ENCODE data around the gene SCYGR7. TPM values are rescaled to one million over a fixed set of nuclear protein-coding genes. Genes with fewer than 3 reads are reported as not detected.

SCYGR7 gene, protein sequence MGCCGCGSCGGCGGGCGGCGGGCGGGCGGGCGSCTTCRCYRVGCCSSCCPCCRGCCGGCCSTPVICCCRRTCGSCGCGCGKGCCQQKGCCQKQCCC
- not detected for total RNA-seq
- not detected for total RNA-seq (2013)

GRCh38 chr2:227728035-227728434 lies at the start of gene SCYGR7:
Gene SCYGR7 (plus strand): TSS chr2:227728335. CDS start chr2:227728335, 0 bp downstream.
- H3K9me3 ChIP-seq (ENCODE audit: control insufficient read depth, insufficient read depth, low read length): no peaks in the 10 kb centered on the region
- no peaks in the 10 kb centered on the region for H3K27me3 ChIP-seq (ENCODE audit: control insufficient read depth, insufficient read depth, low read length)
- DNase-seq: no peak
- Mint-ChIP-seq H3K9me3 (no peaks in the 10 kb centered on the region), H3K4me1 (no peaks in the 10 kb centered on the region), H3K27me3 (ENCODE audit: low read depth in 2 of 2) (peaks cover 0 to 6% of the 10 kb centered on the region in 2 donors), H3K4me3 (no peak within 1 kb of the TSS), H3K27ac (no peak within 1 kb of the TSS), H3K36me3 (no peaks in the 10 kb centered on the region)
- ATAC-seq: no peak
- 98% methylated on average over 4 of the region's 5 CpGs for WGBS (ENCODE audit: insufficient coverage)
- no peak within 1 kb of the TSS for H3K27ac ChIP-seq (ENCODE audit: low read length)
- TF ChIP-seq, protein P1, sequence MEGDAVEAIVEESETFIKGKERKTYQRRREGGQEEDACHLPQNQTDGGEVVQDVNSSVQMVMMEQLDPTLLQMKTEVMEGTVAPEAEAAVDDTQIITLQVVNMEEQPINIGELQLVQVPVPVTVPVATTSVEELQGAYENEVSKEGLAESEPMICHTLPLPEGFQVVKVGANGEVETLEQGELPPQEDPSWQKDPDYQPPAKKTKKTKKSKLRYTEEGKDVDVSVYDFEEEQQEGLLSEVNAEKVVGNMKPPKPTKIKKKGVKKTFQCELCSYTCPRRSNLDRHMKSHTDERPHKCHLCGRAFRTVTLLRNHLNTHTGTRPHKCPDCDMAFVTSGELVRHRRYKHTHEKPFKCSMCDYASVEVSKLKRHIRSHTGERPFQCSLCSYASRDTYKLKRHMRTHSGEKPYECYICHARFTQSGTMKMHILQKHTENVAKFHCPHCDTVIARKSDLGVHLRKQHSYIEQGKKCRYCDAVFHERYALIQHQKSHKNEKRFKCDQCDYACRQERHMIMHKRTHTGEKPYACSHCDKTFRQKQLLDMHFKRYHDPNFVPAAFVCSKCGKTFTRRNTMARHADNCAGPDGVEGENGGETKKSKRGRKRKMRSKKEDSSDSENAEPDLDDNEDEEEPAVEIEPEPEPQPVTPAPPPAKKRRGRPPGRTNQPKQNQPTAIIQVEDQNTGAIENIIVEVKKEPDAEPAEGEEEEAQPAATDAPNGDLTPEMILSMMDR (IDR thresholded peaks at IDR 0.05): no peak
- no peaks in the 10 kb centered on the region for H3K36me3 ChIP-seq (ENCODE audit: control insufficient read depth, insufficient read depth, low read length)
- intact Hi-C loops (cut with micrococcal nuclease): no loop called here
- H3K4me1 ChIP-seq (ENCODE audit: control insufficient read depth, insufficient read depth, low read length): no peaks in the 10 kb centered on the region
- H3K4me3 ChIP-seq (ENCODE audit: low read length): no peak within 1 kb of the TSS

DNA sequence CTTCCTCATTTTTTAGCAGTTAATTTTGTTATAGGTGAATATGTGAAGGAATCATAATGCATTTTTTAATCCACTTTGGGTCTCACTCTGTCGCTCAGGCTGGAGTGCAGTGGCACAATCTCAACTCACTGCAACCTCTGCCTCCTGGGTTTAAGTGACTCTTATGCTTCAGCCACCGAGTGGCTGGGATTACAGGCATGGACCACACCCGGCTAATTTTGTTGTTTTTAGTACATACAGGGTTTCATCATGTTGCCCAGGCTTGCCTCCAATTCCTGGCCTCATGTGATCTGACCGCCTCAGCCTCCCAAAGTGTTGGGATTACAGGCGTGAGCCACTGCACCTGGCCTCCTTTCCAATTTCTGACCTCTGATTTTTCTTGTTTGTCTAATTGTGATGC lies 43.9 kb upstream of the SCYGR7 start:
- no peak overlapping the region for H3K4me3 Mint-ChIP-seq
- intact Hi-C loops (cut with micrococcal nuclease): no loop called here

GRCh38 chr2:227687189-227687588 lies 40.9 kb upstream of the SCYGR7 start:
- DNase-seq: no peak
- 89% methylated on average over 1 of the region's 3 CpGs for WGBS (ENCODE audit: insufficient coverage)
- Histone ChIP-seq H3K4me1 (ENCODE audit: control insufficient read depth, insufficient read depth, low read length) (no peaks in the 10 kb centered on the region), H3K27me3 (ENCODE audit: control insufficient read depth, insufficient read depth, low read length) (no peaks in the 10 kb centered on the region), H3K36me3 (ENCODE audit: control insufficient read depth, insufficient read depth, low read length) (no peaks in the 10 kb centered on the region), H3K4me3 (ENCODE audit: low read length) (no peak overlapping the region), H3K9me3 (ENCODE audit: control insufficient read depth, insufficient read depth, low read length) (no peaks in the 10 kb centered on the region), H3K27ac (ENCODE audit: low read length) (no peak overlapping the region)
- TF ChIP-seq, protein P1 (IDR thresholded peaks at IDR 0.05): no peak
- intact Hi-C loops (cut with micrococcal nuclease): no loop called here
- H3K36me3 Mint-ChIP-seq: no peaks in the 10 kb centered on the region
- no peak overlapping the region for H3K27ac Mint-ChIP-seq
- H3K4me3 Mint-ChIP-seq: no peak overlapping the region
- H3K9me3 Mint-ChIP-seq: no peaks in the 10 kb centered on the region
- no peak for ATAC-seq
- H3K4me1 Mint-ChIP-seq: no peaks in the 10 kb centered on the region
- peaks cover 6 to 9% of the 10 kb centered on the region in 2 donors for H3K27me3 Mint-ChIP-seq (ENCODE audit: low read depth in 2 of 2)

More for the DNA sequence above, 43.9 kb upstream of the SCYGR7 start:
- Histone ChIP-seq H3K27ac (ENCODE audit: low read length) (no peak overlapping the region), H3K4me3 (ENCODE audit: low read length) (no peak overlapping the region), H3K4me1 (ENCODE audit: control insufficient read depth, insufficient read depth, low read length) (no peaks in the 10 kb centered on the region), H3K9me3 (ENCODE audit: control insufficient read depth, insufficient read depth, low read length) (no peaks in the 10 kb centered on the region), H3K36me3 (ENCODE audit: control insufficient read depth, insufficient read depth, low read length) (no peaks in the 10 kb centered on the region), H3K27me3 (ENCODE audit: control insufficient read depth, insufficient read depth, low read length) (no peaks in the 10 kb centered on the region)
- no peaks in the 10 kb centered on the region for H3K4me1 Mint-ChIP-seq
- no peak for DNase-seq
- no peak for ATAC-seq
- TF ChIP-seq, protein P1 (IDR thresholded peaks at IDR 0.05): no peak
- H3K9me3 Mint-ChIP-seq: no peaks in the 10 kb centered on the region
- H3K27me3 Mint-ChIP-seq (ENCODE audit: low read depth in 2 of 2): peaks cover 0 to 4% of the 10 kb centered on the region in 2 donors
- WGBS (ENCODE audit: insufficient coverage): 85% methylated on average over 5 of the region's 5 CpGs
- no peak overlapping the region for H3K27ac Mint-ChIP-seq
- no peaks in the 10 kb centered on the region for H3K36me3 Mint-ChIP-seq
